ENCODE results near the gene MT3. TPM values are rescaled to one million over a fixed set of nuclear protein-coding genes. Genes with fewer than 3 reads are reported as not detected.
A peak's percentile ranks its signal among the peaks of the same experiment; 100 is the strongest.

Gene MT3
- total and polyA plus RNA-seq, 2 of the 13 experiments (the other 11 are each of a cell fraction or from before 2014, with no cell fraction given) = not detected

GRCh38 chr16:56606476-56607108 is 17.3 kb downstream of the MT3 start (continued):
- TF ChIP-seq PRDM15 (CRISPR knock-in tag; IDR thresholded peaks at IDR 0.05) = peak; percentile 50; the same call in 1 of the 2 replicates
- TF ChIP-seq KDM3A (CRISPR knock-in tag; IDR thresholded peaks at IDR 0.05; ENCODE audit: low read depth) = no peak
- no peak for TF ChIP-seq BRD4 (CRISPR knock-in tag; IDR thresholded peaks at IDR 0.05)
- no peak for TF ChIP-seq ZNF335 (CRISPR knock-in tag; IDR thresholded peaks at IDR 0.05)
- no peak; the same call in 1 of the 2 replicates for TF ChIP-seq MIER2 (CRISPR knock-in tag; IDR thresholded peaks at IDR 0.05)
- TF ChIP-seq ZKSCAN8 (CRISPR knock-in tag; IDR thresholded peaks at IDR 0.05; ENCODE audit: borderline replicate concordance) = no peak; the same call in 1 of the 2 replicates
- TF ChIP-seq, protein P1, sequence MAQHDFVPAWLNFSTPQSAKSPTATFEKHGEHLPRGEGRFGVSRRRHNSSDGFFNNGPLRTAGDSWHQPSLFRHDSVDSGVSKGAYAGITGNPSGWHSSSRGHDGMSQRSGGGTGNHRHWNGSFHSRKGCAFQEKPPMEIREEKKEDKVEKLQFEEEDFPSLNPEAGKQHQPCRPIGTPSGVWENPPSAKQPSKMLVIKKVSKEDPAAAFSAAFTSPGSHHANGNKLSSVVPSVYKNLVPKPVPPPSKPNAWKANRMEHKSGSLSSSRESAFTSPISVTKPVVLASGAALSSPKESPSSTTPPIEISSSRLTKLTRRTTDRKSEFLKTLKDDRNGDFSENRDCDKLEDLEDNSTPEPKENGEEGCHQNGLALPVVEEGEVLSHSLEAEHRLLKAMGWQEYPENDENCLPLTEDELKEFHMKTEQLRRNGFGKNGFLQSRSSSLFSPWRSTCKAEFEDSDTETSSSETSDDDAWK (CRISPR knock-in tag; IDR thresholded peaks at IDR 0.05) = no peak
- TF ChIP-seq TBP (CRISPR knock-in tag; IDR thresholded peaks at IDR 0.05) = no peak
- TF ChIP-seq ZGPAT (CRISPR knock-in tag; IDR thresholded peaks at IDR 0.05) = peak; percentile 79; the same call in 1 of the 2 replicates
- TF ChIP-seq JUND (CRISPR knock-in tag; IDR thresholded peaks at IDR 0.05) = no peak
- TF ChIP-seq BRF2 (CRISPR knock-in tag; IDR thresholded peaks at IDR 0.05) = no peak
- TF ChIP-seq, protein P2, sequence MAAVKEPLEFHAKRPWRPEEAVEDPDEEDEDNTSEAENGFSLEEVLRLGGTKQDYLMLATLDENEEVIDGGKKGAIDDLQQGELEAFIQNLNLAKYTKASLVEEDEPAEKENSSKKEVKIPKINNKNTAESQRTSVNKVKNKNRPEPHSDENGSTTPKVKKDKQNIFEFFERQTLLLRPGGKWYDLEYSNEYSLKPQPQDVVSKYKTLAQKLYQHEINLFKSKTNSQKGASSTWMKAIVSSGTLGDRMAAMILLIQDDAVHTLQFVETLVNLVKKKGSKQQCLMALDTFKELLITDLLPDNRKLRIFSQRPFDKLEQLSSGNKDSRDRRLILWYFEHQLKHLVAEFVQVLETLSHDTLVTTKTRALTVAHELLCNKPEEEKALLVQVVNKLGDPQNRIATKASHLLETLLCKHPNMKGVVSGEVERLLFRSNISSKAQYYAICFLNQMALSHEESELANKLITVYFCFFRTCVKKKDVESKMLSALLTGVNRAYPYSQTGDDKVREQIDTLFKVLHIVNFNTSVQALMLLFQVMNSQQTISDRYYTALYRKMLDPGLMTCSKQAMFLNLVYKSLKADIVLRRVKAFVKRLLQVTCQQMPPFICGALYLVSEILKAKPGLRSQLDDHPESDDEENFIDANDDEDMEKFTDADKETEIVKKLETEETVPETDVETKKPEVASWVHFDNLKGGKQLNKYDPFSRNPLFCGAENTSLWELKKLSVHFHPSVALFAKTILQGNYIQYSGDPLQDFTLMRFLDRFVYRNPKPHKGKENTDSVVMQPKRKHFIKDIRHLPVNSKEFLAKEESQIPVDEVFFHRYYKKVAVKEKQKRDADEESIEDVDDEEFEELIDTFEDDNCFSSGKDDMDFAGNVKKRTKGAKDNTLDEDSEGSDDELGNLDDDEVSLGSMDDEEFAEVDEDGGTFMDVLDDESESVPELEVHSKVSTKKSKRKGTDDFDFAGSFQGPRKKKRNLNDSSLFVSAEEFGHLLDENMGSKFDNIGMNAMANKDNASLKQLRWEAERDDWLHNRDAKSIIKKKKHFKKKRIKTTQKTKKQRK (IDR thresholded peaks at IDR 0.05; ENCODE audit: low read length) = no peak
- TF ChIP-seq, protein P3, sequence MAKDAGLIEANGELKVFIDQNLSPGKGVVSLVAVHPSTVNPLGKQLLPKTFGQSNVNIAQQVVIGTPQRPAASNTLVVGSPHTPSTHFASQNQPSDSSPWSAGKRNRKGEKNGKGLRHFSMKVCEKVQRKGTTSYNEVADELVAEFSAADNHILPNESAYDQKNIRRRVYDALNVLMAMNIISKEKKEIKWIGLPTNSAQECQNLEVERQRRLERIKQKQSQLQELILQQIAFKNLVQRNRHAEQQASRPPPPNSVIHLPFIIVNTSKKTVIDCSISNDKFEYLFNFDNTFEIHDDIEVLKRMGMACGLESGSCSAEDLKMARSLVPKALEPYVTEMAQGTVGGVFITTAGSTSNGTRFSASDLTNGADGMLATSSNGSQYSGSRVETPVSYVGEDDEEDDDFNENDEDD (CRISPR knock-in tag; IDR thresholded peaks at IDR 0.05; ENCODE audit: borderline replicate concordance) = no peak
- TF ChIP-seq RXRB (CRISPR knock-in tag; IDR thresholded peaks at IDR 0.05; ENCODE audit: borderline replicate concordance) = peak; percentile 73
- peak; percentile 32; the same call in 1 of the 2 replicates for TF ChIP-seq ZNF644 (CRISPR knock-in tag; IDR thresholded peaks at IDR 0.05; ENCODE audit: low read depth)
- peak; percentile 66 for TF ChIP-seq FOSL2 (CRISPR knock-in tag; IDR thresholded peaks at IDR 0.05)
- TF ChIP-seq MAF1 (CRISPR knock-in tag; IDR thresholded peaks at IDR 0.05; ENCODE audit: borderline replicate concordance) = 0 out of 2 replicates have a peak, but pooled peaks have one; percentile 52
- TF ChIP-seq ZNF672 (CRISPR knock-in tag; IDR thresholded peaks at IDR 0.05) = no peak

Data from HepG2 (cell line).